SK-N-MC (cell line): ENCODE measurements around the gene DTHD1.

Experiments
- EZH2 ChIP-seq: fragments of 200-600 bp; sonication (generic); IDR thresholded peaks from one replicate; pipeline ENCODE4 v1.6.1; 2017; ENCODE audit warnings: antibody characterized with exemption
- FOXP2 ChIP-seq: optimal IDR thresholded peaks from 2 replicates; pipeline ENCODE3; 2011; ENCODE audit warnings: mild to moderate bottlenecking, moderate library complexity; ENCODE audit not compliant: insufficient read depth; ENCODE audit errors: extremely low read length, control extremely low read depth
- POLR2AphosphoS5 ChIP-seq: IDR thresholded peaks from 2 replicates; pipeline ENCODE4 v1.6.1; 2012; ENCODE audit warnings: mild to moderate bottlenecking, low read depth, low read length, borderline replicate concordance

DNA sequence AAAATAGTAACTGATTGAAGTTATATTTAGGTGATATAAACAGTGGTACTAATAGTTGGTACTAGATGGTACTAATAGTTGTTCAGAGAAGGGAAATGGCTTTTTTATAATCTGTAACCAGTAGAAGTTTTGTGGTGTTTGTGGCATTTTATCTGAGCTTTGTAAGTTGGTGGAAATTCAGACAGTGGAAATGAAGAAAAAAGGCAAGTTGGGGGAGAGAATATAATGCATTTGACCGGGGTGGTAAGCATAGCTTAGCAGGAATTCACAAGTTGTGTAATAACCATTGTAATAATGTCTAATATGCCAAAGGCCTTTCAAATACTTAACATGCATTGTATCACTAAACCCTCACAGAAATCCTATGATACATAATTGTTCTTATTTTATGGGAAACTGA lies 36.3 kb downstream of the DTHD1 start:
- TF ChIP-seq POLR2AphosphoS5 (no peak), EZH2 (no peak), FOXP2 (no peak)
